Peyer's patch (tissue), 4 donors: Measurements from ENCODE around the gene PLA2G2D.

ENCODE experiments used
- POLR2A ChIP-seq, 2 donors: fragments of 450-650 bp; IDR thresholded peaks; one replicate each; pipeline ENCODE4 v1.5.1; 2017; ENCODE audit warnings: antibody characterized with exemption in 2 of 2, mild to moderate bottlenecking in 2 of 2, moderate library complexity in 2 of 2
- TF ChIP-seq, protein P1 (sequence below), 6 experiments: fragments of 450-650 bp in 4 of 6; fragments of 200-600 bp in 2 of 6; sonication (generic) in 1 of 6; IDR thresholded peaks; one replicate each; pipeline ENCODE4 v1.5.1; 2017 to 2019; ENCODE audit warnings: antibody characterized with exemption in 6 of 6, mild to moderate bottlenecking in 3 of 6, moderate library complexity in 1 of 6

GRCh38 chr1:20082772-20083171 lies 36.6 kb downstream of the PLA2G2D start:
- no peak for TF ChIP-seq POLR2A (IDR thresholded peaks at IDR 0.05)
- TF ChIP-seq, protein P1, sequence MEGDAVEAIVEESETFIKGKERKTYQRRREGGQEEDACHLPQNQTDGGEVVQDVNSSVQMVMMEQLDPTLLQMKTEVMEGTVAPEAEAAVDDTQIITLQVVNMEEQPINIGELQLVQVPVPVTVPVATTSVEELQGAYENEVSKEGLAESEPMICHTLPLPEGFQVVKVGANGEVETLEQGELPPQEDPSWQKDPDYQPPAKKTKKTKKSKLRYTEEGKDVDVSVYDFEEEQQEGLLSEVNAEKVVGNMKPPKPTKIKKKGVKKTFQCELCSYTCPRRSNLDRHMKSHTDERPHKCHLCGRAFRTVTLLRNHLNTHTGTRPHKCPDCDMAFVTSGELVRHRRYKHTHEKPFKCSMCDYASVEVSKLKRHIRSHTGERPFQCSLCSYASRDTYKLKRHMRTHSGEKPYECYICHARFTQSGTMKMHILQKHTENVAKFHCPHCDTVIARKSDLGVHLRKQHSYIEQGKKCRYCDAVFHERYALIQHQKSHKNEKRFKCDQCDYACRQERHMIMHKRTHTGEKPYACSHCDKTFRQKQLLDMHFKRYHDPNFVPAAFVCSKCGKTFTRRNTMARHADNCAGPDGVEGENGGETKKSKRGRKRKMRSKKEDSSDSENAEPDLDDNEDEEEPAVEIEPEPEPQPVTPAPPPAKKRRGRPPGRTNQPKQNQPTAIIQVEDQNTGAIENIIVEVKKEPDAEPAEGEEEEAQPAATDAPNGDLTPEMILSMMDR (IDR thresholded peaks at IDR 0.05), result no peak
